EL (cell line): ENCODE measurements around the gene SAMD4B.
A peak's percentile ranks its signal among the peaks of the same experiment; 100 is the strongest.

Experiments used
- DNase-seq: peaks from one replicate; pipeline ENCODE4 v3.0.0-alpha.2; 2016

Gene SAMD4B

DNA sequence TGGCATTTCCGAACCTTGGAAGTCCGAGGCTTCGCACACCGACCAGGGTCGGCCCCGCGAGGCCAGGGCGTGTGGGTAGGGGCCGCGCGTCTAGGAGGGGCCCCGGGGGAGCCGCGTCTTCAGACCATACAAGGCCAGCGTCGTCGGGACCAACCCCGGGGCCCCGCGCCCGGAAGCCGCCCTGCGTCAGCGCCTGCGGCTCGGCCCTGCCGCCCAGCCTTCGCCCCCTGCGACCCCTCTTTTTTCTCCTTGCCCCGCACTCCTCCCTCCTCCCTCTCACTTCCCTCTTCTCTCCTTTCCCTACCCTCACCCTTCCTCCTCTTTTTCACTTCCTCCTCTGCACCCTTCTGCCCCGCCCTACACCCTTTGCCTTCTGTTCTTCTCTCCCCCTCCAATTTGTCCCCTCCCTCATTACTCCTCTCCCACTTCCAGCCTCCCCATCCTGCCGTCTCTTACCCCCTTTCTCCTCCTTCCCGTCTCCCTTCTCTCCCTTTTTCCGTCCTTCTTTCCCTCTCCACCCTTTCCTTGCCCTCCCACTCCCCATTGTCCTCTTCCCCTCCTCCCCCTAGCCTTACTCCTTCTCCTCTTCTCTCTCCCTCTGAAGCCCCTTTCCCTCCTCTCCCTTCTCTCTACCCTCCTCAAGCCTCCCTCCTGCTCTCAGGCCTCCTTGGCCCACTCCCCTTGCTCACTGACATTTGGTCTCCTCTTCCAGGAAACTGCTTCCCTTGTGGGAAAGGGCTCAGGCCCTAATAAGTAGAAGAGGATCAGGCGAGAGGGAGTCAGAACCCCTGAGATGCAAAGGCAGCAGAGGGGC, 68.0 kb downstream of the SAMD4B start:
- peak; percentile 52 for DNase-seq

DNA sequence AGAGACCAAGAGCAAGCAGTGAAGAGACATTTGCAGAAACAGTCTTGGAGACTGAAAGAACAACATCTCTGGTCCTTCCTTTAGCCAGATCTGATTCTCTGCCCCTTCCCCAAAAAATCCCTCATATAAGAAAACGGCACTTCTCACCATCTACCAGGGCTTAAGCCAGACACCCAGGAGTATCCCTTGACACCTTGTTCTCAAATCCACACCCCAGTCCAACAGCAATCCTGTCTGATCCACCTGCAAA, 68.5 kb downstream of the SAMD4B start:
- no peak for DNase-seq

DNA sequence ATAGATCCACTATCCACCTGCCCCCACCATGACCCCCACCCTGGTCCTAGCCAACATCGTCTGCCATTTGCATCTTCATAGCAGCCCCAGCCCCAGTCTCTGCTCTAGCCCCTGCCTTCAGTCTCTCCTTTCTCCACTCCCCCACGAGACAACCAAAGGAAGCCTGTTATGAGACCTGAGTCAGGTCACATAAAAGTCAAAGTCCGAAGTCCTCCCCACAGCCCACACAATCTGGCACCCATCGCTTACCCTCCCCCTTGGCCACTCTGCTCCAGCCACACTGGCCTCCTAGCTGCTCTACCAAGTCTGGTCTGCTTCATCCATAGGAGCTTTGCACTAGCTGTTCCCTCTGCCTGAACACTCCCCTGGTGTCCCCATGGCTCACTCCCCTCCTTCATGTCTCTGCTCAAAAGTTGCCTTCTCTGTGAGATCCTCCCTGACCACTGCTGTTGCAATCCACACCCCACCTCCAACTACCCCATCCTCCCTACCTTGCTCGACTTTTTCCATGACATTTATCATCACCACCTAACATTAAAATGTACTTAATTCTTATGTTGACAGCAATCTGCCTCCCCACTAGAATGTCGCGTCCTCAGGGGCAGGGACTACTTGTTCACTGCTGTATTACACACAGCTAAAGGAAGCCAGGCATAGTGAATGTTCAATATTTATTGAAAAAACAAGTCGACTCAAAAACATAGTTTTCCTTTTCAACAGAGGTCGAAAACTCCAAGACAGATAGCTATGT, 69.0 kb downstream of the SAMD4B start:
- no peak for DNase-seq

DNA sequence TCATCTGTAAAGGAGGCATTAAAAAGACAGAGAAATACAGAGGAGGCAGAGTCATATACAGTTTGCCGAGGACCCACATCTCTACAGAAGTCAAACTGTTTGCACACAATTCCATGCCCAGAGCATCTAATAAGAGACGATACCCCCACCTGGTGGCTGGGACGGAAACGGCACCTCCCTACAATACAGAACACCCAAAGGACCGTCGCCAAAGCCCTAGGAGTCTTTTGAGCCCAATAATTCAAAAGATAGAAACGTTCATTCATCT, 69.5 kb downstream of the SAMD4B start:
- DNase-seq = peak; percentile 93

DNA sequence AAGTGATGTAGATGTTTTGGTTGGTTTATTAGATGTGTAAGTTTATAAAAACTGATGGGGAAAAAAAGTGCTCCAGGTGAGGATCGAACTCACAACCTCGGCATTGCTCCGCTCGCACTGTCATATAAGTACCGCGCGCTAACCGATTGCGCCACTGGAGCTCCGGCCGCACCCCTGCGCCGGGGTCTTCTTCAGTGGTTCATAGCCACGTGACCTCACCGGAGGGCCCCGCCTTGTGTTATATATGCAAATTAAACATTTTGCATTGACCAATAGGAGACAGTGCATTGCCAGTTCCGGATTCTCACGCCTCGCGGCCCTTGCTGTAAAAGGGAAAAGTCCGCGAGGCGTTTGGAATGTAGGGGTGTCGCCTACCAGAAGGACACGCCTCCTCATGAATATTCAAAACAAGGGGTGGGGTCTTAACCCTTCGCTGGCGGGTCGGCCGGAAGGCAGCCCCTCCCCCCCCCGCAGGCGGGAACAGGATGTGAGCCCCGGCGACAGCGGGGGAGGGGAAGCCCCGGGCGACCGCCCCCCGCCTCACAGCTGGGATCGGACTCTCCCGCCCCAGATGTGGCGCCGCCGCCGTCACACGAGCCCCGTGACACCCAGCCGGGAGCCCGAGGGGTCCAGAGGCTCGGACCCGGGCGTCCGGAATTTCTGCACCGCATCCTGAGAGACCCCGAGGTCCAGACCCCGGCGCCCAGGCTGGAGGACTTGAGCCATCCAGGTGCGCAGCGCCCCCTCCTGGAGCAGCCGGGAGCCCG, 70.1 kb downstream of the SAMD4B start, which contains the start of gene PLEKHG2:
PLEKHG2 (plus strand) TSS at position 570 of the 767 bp plus-strand sequence. CDS start 1,418 bp downstream, outside the sequence.
- peak; percentile 100 for DNase-seq

DNA sequence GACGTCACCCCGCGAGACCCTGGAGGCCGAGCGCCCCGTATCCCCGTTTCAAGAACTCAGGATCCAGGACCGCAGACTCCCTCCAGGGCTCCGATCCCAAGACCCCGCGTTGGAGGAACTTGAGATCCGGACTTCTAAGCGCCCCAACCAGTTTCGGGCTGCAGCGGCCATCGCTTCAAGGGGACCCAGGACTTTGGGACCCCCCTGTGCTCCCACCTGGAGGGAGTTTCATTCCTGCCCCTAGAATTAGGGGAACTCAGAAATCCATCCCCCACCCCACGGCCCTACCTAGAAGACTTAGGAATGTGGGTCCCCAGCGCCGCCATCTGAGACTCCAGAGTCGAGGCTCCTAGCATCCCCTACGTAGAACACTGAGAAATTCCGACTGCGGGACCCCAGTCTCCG, 70.6 kb downstream of the SAMD4B start:
- DNase-seq = no peak

DNA sequence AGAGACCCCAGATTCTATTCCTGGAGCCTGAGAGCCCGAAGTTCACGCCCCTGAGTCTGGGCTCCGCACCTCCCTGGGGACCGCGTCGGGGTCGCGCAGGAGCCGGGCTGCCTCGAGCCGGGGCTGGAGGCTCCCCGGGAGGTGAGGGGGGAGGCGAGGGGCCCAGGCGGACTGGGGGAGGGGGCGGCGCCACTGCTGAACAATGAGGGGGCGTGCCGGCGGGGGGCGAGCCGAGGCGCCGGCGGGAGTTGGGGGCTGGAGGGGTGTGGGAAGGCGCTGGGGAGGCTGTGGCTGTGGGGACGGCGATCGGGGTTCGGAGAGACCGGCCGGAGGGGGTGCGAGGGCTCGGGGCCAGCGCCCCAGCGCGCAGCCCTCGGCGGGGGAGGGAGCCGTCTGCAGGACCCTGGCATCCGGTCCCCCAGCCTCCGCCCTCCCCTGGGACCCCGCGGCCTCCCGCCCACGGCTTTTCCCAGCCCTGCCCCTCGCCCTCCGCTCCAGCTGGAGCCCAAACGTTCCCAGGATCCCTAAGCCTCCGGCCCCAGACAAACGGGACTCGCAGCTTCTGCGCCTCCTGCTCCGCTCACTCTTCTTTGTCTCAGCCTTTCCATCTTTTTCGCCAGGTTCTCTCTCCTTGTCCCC, 71.2 kb downstream of the SAMD4B start:
- DNase-seq = peak; percentile 62

DNA sequence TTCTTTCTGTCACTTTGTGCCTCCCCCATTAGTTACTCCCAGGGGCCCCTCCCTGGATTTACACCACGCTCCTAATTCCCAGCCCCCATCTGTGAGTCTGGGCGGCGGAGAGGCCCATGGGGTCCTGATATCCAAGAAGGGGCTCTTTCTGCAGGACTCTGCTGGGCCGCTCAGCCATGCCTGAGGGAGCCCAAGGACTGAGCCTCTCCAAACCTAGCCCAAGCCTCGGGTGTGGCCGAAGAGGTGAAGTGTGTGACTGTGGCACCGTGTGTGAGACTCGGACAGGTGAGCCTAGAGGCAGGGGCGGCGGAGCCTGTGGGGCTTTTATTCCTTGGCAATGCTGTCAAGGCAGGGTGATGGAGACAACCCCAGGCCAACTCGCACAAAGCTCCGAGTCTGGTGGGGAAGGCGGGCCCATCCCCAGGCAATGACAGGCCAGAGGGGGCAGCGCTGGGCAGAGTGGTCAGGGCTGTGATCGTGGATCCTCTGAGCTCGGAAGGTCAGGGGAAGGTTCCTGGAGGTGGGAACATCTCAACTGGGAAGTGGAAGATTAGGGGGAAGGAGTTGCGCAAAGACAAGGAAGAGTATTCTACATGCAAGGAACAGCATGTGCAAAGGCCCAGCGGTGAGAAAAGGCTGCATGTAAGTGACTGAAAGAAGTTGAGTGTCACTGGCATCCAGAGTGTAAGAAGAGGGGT, 71.8 kb downstream of the SAMD4B start:
- no peak for DNase-seq

DNA sequence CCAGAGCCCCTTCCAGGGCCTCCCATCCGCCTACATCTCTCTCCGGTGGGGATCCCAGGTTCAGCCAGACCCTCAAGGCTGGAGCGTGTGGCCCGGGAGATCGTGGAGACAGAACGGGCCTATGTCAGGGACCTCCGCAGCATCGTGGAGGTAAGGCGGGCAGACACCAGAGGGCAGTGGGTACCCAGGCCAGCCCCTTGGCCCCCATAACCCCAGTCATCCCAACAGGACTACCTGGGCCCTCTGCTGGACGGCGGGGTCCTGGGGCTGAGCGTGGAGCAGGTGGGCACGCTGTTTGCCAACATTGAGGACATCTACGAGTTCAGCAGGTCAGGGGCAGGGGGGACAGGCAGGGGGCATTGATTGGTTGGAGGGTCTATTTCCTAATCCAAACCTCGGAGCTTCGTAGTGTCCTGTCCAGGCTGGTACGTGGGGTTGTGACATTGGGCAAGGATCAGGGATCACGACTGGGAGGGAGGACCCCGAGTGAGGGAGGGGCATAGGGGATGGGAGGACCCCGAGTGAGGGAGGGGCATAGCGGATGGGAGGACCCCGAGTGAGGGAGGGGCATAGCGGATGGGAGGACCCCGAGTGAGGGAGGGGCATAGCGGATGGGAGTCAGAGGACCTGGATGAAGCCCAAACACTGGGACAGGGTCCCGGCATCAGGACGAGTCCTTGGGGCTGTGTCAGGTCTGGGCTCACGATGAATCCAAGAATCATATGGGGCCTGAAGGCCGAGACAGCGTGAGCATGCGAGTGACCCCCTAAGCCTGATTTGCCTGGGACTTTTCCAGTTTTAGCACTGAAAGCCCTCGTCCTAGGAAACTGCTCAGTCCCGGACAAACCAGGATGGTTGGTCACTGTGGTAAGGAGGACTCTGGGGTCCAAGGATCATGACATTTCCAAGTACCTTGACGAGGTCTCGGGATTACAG, 73.2 kb downstream of the SAMD4B start:
- DNase-seq = no peak

DNA sequence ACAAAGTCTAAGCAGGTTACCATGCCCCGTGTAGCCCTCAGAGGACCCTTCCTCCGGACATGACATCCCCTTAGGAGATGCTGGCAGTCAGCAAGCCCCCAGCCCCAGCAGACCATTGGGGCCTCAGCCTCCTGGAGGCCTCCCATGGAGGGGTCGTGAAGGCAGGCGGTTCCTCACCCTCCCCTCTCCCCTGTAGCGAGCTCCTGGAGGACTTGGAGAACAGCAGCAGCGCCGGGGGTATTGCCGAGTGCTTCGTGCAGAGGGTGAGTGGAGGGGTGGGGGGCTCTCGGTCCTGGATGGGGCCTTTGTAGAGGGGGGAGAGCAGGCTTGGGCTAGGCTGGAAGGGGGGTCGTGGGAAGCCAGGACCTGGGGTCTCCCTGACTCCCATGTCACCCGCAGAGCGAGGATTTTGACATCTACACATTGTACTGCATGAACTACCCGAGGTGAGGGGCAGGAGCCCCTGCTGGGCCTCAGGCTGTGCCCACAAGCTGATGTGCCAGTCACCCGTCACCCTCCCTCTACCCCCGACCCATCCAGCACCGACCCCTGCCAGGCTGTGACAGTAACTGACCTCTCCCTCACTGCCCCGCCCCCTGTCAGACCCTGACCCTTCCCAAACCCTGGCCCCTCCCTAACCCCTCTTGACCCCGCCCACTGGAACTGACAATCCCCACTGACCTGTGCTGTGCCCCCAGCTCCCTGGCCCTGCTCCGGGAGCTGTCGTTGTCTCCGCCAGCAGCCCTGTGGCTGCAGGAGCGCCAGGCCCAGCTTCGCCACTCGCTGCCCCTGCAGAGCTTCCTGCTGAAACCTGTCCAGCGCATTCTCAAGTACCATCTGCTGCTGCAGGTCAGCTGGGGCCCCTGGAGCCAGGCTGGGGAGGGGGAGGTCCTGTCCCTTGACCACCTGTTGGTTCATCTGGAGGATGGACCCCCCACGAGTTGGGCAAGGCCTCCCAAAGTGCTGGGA, 74.2 kb downstream of the SAMD4B start:
- no peak for DNase-seq

DNA sequence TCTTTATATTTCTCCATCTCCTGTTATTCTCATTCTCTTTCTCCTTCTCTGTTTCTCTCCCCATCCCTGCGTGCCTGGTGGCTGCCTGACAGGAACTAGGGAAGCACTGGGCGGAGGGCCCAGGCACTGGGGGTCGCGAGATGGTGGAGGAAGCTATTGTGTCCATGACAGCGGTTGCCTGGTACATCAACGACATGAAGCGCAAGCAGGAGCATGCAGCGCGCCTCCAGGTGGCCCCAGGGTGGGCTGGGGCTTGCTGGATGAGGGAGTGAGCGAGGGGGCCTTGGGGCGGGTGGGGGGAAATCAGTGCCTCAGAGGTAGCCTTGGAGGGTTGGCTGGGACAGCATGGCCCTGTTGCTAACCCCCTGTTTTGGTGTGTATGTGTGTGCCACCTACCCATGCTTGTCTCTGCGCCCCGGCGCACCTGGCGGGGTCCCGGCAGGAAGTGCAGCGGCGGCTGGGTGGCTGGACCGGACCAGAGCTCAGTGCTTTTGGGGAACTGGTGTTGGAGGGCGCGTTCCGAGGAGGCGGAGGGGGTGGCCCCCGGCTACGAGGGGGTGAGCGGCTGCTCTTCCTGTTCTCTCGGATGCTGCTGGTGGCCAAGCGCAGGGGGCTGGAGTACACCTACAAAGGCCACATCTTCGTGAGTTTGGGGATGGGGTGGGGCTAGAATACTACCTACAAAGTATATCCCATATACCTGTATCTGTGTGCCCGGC, 75.4 kb downstream of the SAMD4B start:
- no peak for DNase-seq

DNA sequence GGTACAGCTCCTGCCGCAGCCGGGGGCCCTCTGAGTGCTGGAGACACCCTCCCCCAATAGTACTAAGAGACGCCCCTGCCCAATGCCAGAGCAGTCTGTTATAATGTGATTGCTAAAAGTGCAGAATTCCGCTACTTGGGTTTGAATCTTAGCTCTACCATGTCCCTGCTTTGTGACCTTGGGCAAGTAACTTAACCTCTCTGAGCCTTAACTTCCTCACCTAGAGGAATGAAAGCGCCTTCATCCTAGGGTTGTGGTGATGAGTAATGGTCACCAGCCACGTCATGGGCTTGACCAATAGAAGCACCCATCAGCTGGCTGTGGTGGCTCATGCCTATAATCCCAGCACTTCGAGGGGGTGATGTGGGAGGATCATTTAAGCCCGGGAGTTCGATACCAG, 76.8 kb downstream of the SAMD4B start:
- no peak for DNase-seq

DNA sequence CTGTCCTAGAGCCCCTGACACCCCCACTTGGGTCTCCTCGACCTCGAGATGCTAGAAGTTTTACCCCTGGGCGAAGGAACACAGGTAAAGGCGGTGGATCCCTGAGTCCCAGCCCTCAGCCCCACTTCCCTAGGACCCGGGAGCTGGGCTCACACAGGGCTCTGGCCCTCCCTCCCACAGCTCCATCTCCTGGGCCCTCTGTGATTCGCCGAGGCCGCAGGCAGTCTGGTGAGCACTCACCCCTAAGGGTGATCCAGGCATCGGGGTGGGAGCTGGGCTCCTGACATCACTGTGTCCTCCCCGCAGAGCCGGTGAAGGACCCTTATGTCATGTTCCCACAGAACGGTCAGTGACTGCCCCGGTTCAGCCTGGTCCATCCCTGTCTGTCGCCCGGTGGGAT, 78.5 kb downstream of the SAMD4B start:
- DNase-seq = no peak

DNA sequence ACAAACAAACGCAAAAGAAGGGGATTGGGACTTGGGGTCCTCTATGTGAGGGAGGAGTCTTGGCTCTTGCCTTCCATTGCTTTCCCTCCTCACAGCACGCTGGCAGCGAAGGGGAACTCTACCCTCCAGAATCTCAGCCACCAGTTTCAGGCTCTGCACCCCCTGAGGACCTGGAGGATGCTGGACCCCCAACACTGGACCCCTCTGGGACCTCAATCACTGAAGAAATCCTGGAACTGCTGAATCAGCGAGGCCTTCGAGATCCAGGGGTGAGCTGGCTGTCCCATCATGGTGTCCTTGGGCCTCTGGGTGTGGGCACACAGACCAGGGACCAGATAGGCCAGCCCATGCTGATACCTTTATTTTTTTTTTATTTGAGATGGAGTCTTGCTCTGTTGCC, 79.8 kb downstream of the SAMD4B start:
- DNase-seq = no peak

DNA sequence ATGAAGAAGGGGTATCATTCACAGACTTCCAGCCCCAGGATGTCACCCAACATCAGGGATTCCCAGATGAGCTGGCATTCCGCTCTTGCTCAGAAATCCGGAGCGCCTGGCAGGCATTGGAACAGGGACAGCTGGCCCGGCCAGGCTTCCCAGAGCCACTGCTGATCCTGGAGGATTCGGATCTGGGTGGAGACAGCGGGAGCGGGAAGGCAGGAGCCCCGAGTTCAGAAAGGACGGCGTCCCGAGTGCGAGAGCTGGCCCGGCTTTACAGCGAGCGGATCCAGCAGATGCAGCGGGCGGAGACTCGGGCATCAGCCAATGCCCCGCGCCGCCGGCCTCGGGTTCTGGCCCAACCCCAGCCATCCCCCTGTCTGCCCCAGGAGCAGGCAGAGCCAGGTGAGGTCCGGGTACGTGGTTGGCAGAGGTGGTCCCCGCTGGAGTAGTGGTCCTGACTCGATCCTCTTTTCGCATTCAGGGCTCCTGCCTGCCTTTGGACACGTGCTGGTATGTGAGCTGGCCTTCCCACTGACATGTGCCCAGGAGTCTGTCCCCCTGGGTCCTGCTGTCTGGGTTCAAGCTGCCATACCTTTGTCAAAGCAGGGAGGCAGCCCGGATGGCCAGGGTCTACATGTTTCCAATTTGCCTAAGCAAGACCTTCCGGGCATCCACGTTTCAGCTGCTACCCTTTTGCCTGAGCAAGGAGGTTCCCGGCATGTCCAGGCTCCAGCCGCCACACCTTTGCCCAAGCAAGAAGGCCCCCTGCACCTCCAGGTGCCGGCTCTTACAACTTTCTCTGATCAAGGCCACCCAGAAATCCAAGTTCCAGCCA, 81.3 kb downstream of the SAMD4B start:
- no peak for DNase-seq

DNA sequence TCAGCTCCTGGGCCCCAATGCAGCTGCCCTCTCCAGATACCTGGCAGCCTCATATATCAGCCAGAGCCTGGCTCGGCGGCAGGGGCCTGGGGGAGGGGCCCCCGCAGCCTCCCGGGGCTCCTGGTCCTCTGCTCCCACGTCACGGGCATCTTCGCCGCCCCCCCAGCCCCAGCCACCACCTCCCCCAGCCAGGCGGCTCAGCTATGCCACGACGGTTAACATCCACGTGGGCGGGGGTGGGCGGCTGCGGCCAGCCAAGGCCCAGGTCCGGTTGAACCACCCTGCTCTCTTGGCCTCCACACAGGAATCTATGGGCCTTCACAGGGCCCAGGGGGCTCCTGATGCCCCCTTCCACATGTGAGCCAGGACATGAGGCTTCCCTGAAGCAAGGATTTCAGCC, 82.7 kb downstream of the SAMD4B start:
- no peak for DNase-seq

DNA sequence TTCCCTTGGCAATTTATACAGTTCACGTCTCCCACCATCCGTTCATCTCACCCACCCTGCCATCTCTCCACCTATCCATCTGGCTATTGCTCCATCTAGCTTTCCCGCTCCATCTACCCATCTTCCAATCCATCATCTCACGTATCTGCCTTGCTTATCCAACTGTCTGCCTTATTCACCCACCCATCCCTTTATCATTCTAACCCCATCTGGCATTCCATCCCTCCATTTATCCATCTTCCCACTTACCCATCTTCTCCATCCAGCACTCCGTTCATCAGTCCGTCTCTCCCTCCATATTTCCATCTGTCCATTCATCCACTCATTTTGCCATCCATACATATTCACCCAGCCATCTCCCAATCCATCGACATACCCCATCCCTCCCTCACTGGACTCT, 83.5 kb downstream of the SAMD4B start:
- DNase-seq = no peak

DNA sequence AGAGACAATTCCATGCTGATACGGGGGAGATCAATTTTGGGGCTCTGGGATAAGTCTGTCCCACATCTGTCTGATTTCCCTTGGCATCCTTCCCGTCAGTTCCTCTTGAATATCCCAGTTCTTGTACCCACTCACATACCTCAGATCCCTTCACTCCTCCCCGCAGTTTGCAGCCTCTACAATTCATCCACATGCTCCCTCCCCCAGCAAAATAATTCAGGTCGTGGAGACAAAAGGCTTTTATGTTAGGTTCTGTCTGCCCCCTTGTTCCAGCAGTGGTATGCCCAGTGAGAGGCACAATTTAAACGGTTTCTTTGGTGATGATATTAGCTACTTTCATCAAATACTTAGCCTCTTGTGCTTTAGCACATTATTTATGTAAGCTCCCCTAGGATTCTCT, 83.9 kb downstream of the SAMD4B start:
- no peak for DNase-seq

DNA sequence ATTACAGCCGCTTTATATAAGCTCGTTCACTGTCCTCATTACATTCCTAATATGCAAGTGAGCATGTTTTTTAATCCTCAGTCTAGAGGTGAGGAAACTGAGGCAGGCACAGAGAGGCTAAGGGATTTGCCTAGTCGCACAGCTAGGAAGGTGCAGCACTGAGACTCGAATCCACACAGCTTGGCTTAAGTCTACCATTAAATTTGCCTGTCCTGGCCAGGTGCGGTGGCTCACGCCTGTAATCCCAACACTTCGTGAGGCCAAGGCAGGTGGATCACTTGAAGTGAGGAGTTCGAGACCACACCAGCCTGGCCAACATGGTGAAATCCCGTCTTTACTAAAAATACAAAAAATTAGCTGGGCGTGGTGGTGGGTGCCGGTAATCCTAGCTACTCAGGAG, 85.5 kb downstream of the SAMD4B start:
- no peak for DNase-seq
